GM21619 (cell line): ENCODE measurements around the gene RNF121.

ENCODE experiments used
- ATAC-seq: cut with Tn5 transposase; IDR thresholded peaks from one replicate; pipeline ENCODE4 v1.9.1; 2021; ENCODE audit not compliant: unreplicated experiment

The RNF121 gene

GRCh38 chr11:72004515-72005346 lies 75.9 kb downstream of the RNF121 start:
- ATAC-seq: no peak

- ATAC-seq: no peak
These were observed 76.8 kb downstream of the RNF121 start for GRCh38 chr11:72005347-72006260.

GRCh38 chr11:72006309-72007088 lies 77.7 kb downstream of the RNF121 start:
- no peak for ATAC-seq

DNA sequence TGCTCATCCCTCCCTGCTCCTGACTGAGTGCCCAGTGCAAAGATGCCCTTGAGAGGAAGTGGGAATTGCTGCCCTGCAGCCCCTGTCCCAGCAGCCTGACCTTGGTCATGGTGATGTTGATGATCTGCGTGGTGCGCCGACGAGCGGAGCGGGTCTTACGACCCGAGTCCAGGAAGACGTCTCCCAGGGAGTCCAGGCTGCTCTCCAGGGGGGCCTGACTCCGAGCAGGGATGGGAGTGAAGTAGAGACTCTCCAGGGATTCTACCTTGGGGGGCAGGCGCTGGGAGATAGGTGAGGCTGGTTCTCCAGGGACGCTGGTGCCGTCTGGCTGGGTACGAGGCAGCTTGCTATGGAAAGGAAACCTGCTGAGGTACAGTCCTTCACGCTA lies 78.2 kb downstream of the RNF121 start:
- ATAC-seq: no peak

- ATAC-seq: no peak
These were observed 78.7 kb downstream of the RNF121 start for GRCh38 chr11:72007587-72007986.

GRCh38 chr11:72008728-72009127 lies 79.9 kb downstream of the RNF121 start:
- no peak for ATAC-seq

GRCh38 chr11:72009156-72009555 lies 80.3 kb downstream of the RNF121 start:
- no peak for ATAC-seq

- no peak for ATAC-seq
These were observed 81.8 kb downstream of the RNF121 start for GRCh38 chr11:72010529-72011233.

DNA sequence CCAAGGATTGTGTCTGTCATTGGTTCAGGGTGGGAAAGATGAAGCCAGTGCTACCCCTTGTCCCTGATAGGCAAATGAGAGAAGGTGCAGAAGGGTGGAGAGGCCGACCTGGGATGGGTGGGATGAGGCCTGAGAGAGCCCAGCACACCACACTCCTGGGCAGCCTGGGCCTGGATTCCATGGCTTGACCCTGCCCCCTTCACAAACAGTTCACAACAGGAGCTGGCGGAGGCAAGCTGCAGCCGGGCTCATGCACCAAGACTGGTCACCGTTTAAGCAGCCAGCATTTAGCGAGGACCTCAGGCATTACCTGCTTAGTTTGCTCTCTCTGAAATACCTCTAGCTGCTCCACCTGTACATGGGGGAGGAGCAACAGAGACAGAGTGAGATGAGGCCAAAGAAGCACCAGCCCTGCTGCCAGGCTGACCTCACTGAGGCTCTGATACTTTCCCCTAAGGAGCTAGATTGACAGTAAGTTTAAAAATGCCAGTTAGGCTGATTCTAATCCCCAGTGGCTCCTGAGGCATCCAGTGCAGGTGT lies 83.3 kb downstream of the RNF121 start:
- no peak for ATAC-seq

GRCh38 chr11:72012897-72013721 lies 84.3 kb downstream of the RNF121 start:
- ATAC-seq: no peak

DNA sequence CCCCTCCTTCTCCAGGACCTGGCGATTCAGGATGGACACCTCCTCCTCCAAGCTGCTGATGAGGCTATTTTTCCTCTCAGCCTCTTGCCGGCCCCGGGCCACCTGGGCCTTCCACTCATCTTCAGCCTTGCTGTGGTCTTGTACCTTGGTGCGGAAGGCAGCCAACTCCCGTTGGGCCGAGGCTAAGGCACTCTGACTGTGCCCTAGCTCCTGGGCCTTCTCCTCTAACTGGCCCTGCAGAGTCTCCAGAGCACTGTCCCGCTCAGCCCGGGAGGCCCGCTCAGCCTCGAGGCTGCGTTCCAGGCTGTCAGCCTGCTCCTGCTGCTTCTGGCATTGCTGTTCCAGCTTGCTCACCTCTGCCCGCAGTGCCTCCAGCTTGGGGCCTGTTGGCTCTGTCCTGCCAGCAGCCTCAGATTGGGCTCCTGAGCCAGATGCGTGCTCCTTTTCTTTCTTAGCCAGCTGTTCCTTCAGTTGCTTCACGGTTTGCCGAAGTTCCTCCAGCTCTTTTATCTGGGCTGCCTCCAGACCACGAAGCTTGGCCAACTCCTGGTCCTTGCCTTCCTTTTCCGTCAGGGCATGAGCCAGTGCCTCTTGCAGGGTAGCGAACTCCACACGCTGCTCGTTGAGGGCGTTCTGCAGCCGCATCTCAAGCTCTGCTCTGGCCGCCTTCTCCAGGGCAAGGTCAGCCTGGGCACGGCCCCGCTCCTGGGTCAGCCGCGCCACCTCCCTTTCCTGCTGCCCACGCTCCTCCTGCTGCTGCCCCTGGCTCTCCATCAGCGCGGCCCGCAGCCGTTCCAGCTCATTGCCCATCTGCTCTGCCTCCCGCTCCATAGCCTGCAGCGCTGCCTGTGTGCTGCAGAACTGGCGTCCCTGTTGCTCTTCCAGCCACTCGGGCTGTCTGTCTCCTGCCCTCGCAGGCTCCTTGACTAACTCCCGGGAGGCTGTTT lies 85.2 kb downstream of the RNF121 start:
- ATAC-seq: no peak

DNA sequence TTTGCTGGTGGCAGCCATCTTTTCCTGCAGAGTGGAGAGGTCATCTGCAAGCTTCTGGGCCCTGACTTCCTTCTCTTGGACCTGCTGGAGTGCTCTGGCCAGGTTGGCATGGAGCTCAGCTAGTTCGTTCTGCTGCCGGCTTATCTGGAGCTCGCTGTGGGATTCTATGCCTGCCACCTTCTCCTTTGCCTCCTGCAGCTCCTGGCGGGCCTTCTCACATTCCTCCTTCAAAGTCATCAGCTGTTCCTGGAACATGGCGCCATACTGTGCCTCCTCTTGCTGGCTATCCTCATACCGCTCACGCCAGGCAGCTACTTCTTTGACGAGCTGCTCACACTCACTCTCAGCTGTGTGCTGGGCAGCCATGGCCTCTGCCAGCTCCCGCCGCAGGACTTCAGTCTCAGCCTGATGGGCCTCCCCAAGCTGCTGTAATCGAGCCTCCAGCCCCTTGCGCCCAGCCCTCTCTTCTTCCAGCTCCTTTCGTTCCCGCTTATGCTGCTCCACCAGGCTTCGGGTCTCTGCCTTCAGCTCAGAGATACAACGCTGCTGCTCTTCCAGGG lies 86.0 kb downstream of the RNF121 start:
- no peak for ATAC-seq

GRCh38 chr11:72015511-72016061 lies 86.7 kb downstream of the RNF121 start:
- no peak for ATAC-seq

- no peak for ATAC-seq
These were observed 89.3 kb downstream of the RNF121 start for GRCh38 chr11:72018171-72018570.

GRCh38 chr11:72023335-72023734 lies 94.5 kb downstream of the RNF121 start:
- no peak for ATAC-seq

- no peak for ATAC-seq
These were observed 95.4 kb downstream of the RNF121 start for GRCh38 chr11:72024069-72024754.

DNA sequence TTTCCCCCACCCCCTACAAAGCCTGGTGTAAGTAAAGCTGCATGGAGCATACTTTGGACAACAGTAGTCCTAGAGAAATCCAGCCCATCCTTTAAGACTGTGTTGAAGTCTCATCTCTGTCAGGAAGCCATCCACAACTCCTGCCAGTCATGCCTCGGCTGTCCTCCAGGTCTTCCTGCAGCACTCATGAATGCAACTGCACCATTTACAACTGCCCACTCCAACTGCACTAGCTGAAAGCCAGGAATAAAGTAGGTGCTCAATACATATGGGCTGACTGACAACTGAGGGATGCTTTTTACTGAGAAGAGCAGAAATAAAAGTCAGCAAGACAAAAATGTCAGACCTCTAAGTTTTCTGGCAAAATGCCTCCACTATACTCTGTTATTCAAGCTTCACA lies 97.2 kb downstream of the RNF121 start:
- no peak for ATAC-seq
